Measurements from ENCODE around the gene ABHD2. TPM values are rescaled to one million over a fixed set of nuclear protein-coding genes. Genes with fewer than 3 reads are reported as not detected.

The ABHD2 gene
- total and polyA plus RNA-seq, 9 of the 15 experiments (the other 6 are each of a cell fraction or from before 2014, with no cell fraction given): 16.9 to 99.8 (median 47.5) TPM

DNA sequence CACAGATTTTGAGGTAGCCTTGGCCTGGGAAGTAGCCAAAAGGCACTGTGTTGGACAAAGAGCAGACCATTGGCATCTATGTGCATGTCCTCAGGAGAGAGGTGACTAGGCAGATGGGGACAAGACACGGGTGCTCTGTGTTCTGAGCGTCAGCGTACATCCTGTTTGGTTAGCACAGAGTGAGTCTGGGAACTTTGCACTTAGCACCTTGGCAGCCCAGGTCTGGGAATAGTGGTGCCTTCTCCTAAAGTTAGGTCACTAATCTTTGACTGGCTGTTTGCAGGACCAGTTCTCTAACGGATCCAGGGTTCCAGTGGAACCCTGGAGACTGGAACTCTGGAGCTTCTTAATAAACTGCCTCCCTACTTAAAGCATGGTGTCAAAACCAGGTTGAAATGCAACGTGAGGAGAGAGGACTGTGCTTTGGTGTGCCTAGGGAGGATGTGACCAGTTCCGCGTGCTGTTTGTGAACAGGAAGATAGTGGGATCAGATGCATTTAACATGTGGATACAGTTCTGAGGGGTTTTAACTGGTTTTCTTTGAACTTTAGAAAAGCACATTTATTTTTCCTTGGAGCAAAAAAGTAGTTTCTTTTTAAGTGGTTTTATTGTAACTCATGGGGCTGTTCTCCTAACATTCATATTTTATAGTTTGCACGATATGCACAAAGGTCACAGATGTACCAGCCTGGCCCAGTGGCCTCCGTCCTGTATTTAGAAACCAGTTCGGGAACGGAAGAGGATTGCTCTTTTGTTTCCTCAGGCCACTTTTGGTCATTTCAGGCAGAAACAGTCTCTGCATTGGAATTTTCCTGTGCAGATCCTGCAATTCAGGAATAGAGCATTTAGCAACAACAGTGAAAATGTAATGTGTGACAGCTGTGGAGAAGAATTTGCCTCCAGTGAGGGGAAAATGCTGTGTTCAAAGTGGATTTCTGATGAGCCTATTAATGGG, 48.8 kb downstream of the ABHD2 start (continued):
- no peak for TF ChIP-seq ZNF444 (CRISPR knock-in tag; IDR thresholded peaks at IDR 0.05)
- TF ChIP-seq MEF2D (tag; conservative IDR thresholded peaks at IDR 0.05; ENCODE audit: low read depth): no peak
- TF ChIP-seq, protein P1, sequence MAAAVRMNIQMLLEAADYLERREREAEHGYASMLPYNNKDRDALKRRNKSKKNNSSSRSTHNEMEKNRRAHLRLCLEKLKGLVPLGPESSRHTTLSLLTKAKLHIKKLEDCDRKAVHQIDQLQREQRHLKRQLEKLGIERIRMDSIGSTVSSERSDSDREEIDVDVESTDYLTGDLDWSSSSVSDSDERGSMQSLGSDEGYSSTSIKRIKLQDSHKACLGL (CRISPR knock-in tag; IDR thresholded peaks at IDR 0.05; ENCODE audit: borderline replicate concordance, poor library complexity, severe bottlenecking): no peak
- TF ChIP-seq, protein P2, sequence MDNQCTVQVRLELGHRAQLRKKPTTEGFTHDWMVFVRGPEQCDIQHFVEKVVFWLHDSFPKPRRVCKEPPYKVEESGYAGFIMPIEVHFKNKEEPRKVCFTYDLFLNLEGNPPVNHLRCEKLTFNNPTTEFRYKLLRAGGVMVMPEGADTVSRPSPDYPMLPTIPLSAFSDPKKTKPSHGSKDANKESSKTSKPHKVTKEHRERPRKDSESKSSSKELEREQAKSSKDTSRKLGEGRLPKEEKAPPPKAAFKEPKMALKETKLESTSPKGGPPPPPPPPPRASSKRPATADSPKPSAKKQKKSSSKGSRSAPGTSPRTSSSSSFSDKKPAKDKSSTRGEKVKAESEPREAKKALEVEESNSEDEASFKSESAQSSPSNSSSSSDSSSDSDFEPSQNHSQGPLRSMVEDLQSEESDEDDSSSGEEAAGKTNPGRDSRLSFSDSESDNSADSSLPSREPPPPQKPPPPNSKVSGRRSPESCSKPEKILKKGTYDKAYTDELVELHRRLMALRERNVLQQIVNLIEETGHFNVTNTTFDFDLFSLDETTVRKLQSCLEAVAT (IDR thresholded peaks at IDR 0.05): no peak
- no peak for TF ChIP-seq POLR2H (tag; IDR thresholded peaks at IDR 0.05; ENCODE audit: low read depth)
- TF ChIP-seq KLF1 (tag; IDR thresholded peaks at IDR 0.05): no peak
- TF ChIP-seq SNIP1 (IDR thresholded peaks at IDR 0.05; ENCODE audit: low read depth): no peak

DNA sequence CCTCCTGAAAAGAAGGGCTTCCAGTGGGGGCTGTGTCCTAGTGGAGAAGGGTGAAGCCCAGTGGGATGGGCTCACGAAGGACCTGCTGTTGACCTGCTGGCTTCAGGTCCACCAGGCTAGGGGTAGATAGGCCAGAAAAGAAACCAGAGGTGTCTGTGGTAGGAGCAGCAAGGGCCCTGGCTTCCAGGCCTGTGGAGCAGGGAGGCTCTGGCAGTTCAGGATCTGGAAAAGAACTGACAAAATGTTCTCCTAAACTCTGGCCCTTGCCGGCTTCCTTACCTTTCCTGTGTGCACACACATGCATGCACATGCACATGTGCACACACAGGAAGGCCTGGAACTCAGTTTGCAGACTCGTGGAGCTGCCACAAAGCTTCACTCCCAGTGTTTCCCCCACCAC, 49.7 kb downstream of the ABHD2 start:
- Histone ChIP-seq H3K9me1 (ENCODE audit: control insufficient read depth, insufficient read depth, low read length) (no peaks in the 10 kb centered on the region), H3K4me2 (ENCODE audit: insufficient read depth, low read length) (no peak overlapping the region), H3K27ac (ENCODE audit: extremely low read depth, low read depth, low read length) (no peak overlapping the region), H3K9ac (ENCODE audit: insufficient read depth in 1 of 2, low read depth in 2 of 2, low read length in 2 of 2) (0 out of 4 replicates have a peak overlapping the region, but pooled peaks of 1 of the 2 experiments have one; percentile 54), H3K4me1 (replicated peaks in 1 of 2; ENCODE audit: control insufficient read depth in 2 of 2, insufficient read depth in 2 of 2, low read length in 2 of 2) (peaks cover 0 to 2% of the 10 kb centered on the region in 2 experiments; a peak in 3 of 5 replicates), H3K36me3 (ENCODE audit: control insufficient read depth, insufficient read depth, low read length) (peaks cover 60% of the 10 kb centered on the region), H3K79me2 (ENCODE audit: control insufficient read depth, insufficient read depth, low read length) (peaks cover 24% of the 10 kb centered on the region; the same call in 2 of the 3 replicates), H4K20me1 (replicated peaks; ENCODE audit: control insufficient read depth, insufficient read depth, low read length) (no peaks in the 10 kb centered on the region), H3K4me3 (no peak overlapping the region), H3K27me3 (ENCODE audit: control insufficient read depth in 2 of 2, insufficient read depth in 2 of 2, low read length in 2 of 2) (no peaks in the 10 kb centered on the region), H3K9me3 (replicated peaks; ENCODE audit: control insufficient read depth, insufficient read depth, low read depth, low read length) (no peaks in the 10 kb centered on the region), H2AFZ (ENCODE audit: low read depth, low read length) (no peak overlapping the region)
- TF ChIP-seq ETV6 (IDR thresholded peaks at IDR 0.05; ENCODE audit: borderline replicate concordance in 1 of 2, low read depth in 2 of 2, low read length in 1 of 2) (no peak), ETV6 (CRISPR knock-in tag; IDR thresholded peaks at IDR 0.05; ENCODE audit: borderline replicate concordance) (no peak), MAZ (CRISPR knock-in tag; conservative IDR thresholded peaks at IDR 0.05 in 1 of 2, IDR thresholded peaks at IDR 0.05 in 1 of 2) (no peak)
- TF ChIP-seq, protein P3, sequence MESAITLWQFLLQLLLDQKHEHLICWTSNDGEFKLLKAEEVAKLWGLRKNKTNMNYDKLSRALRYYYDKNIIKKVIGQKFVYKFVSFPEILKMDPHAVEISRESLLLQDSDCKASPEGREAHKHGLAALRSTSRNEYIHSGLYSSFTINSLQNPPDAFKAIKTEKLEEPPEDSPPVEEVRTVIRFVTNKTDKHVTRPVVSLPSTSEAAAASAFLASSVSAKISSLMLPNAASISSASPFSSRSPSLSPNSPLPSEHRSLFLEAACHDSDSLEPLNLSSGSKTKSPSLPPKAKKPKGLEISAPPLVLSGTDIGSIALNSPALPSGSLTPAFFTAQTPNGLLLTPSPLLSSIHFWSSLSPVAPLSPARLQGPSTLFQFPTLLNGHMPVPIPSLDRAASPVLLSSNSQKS (CRISPR knock-in tag; IDR thresholded peaks at IDR 0.05): no peak
- ATAC-seq (no peak), FAIRE-seq (no peak), DNase-seq (ENCODE audit: extremely low read depth in 1 of 4, low spot score in 3 of 4) (no peak)
- 62% methylated on average over 3 of the region's 3 CpGs for WGBS (ENCODE audit: insufficient coverage, low coverage, missing lambda C conversion rate)
- intact Hi-C loops (cut with micrococcal nuclease): no loop called here
- CTCF ChIA-PET (ENCODE audit: low intra/inter-chr PET ratio): no interaction called here
- no TSS peak for BruUV-seq (replicated peaks)
- in situ Hi-C loops (cut with MboI): no loop called here
- POLR2A ChIA-PET: interaction anchor here (0.7 to 1.0 kb wide), 2 partner anchors 9 to 40 kb away, joined by 3 read pairs; no protein-coding TSS in a partner anchor
